NT2/D1 (cell line): ENCODE results near the gene KDM2B.

Experiments used
- SUZ12 ChIP-seq: IDR thresholded peaks from 2 replicates; pipeline ENCODE4 v1.6.1; 2011; ENCODE audit not compliant: insufficient read length, insufficient read depth; ENCODE audit errors: extremely low read depth
- ZNF274 ChIP-seq: IDR thresholded peaks from 2 replicates; pipeline ENCODE4 v1.6.1; 2011; ENCODE audit warnings: mild to moderate bottlenecking, low read depth, low read length

GRCh38 chr12:121512561-121512960, 68.3 kb downstream of the KDM2B start:
- TF ChIP-seq ZNF274 (no peak), SUZ12 (no peak)
